ENCODE measurements around the gene TBC1D5. TPM values are rescaled to one million over a fixed set of nuclear protein-coding genes. Genes with fewer than 3 reads are reported as not detected.
"Not testable (repeated sequence)": the region's sequence is repeated elsewhere in the genome, so short reads cannot be mapped to it uniquely, and the experiment has no call there.

Gene TBC1D5
- polyA plus RNA-seq, 1 experiment = 27.0 TPM

- Histone ChIP-seq H3K36me3 (ENCODE audit: control insufficient read depth, insufficient read depth, low read length) (no peaks in the 10 kb centered on the region), H3K27me3 (ENCODE audit: control insufficient read depth, insufficient read depth, low read length) (no peaks in the 10 kb centered on the region), H3K4me3 (ENCODE audit: low read depth, low read length) (no peak overlapping the region)
- no peak for DNase-seq (ENCODE audit: low read depth)
- CTCF ChIA-PET = no interaction called here
- POLR2A ChIA-PET = no interaction called here
- TF ChIP-seq, protein P1, sequence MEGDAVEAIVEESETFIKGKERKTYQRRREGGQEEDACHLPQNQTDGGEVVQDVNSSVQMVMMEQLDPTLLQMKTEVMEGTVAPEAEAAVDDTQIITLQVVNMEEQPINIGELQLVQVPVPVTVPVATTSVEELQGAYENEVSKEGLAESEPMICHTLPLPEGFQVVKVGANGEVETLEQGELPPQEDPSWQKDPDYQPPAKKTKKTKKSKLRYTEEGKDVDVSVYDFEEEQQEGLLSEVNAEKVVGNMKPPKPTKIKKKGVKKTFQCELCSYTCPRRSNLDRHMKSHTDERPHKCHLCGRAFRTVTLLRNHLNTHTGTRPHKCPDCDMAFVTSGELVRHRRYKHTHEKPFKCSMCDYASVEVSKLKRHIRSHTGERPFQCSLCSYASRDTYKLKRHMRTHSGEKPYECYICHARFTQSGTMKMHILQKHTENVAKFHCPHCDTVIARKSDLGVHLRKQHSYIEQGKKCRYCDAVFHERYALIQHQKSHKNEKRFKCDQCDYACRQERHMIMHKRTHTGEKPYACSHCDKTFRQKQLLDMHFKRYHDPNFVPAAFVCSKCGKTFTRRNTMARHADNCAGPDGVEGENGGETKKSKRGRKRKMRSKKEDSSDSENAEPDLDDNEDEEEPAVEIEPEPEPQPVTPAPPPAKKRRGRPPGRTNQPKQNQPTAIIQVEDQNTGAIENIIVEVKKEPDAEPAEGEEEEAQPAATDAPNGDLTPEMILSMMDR (IDR thresholded peaks at IDR 0.05; ENCODE audit: insufficient read depth, low read depth, low read length) = no peak
Observed at GRCh38 chr3:17655743-17656142, 86.7 kb downstream of the TBC1D5 start.

DNA sequence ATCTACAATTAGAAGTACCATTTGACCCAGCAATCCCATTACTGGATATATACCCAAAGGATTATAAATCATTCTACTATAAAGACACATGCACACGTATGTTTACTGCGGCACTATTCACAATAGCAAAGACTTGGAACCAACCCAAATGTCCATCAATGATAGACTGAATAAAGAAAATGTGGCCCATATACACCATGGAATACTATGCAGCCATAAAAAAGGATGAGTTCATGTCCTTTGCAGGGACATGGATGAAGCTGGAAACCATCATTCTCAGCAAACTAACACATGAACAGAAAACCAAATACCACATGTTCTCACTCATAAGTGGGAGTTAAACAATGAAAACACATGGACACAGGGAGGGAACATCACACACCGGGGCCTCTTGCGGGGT is 92.7 kb downstream of the TBC1D5 start:
- CTCF ChIA-PET; POLR2A ChIA-PET; H3K27me3 ChIP-seq (ENCODE audit: control insufficient read depth, insufficient read depth, low read length); DNase-seq (ENCODE audit: low read depth); H3K36me3 ChIP-seq (ENCODE audit: control insufficient read depth, insufficient read depth, low read length); H3K4me3 ChIP-seq (ENCODE audit: low read depth, low read length): not testable (repeated sequence)

DNA sequence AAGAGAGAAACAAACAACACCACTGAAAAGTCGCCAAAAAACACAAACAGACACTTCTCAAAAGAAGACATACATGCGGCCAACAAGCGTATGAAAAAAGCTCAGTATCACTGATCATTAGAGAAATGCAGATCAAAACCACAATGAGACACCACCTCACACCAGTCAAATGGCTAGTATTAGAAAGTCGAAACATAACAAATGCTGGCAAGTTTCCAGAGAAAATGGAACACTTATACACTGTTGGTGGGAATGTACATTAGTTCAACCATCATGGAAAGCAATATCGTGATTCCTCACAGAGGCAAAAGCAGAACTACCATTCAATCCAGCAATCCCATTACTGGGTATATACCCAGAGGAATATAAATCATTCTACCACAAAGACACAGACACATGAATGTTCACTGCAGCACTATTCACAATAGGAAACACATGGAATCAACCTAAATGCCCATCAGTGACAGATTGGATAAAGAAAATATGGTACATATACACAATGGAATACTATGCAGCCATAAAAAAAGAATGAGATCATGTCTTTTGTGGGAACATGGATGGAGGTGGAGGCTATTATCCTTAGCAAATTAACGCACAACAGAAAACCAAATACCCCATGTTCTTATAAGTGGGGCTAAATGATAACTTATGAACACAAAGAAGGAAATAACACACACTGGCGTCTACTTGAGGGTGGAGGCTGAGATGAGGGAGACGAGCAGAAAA is 93.6 kb downstream of the TBC1D5 start:
- H3K27me3 ChIP-seq (ENCODE audit: control insufficient read depth, insufficient read depth, low read length); H3K36me3 ChIP-seq (ENCODE audit: control insufficient read depth, insufficient read depth, low read length); POLR2A ChIA-PET; H3K4me3 ChIP-seq (ENCODE audit: low read depth, low read length); DNase-seq (ENCODE audit: low read depth): not testable (repeated sequence)
- CTCF ChIA-PET = interaction anchor here (4.1 kb wide), 1 partner anchor 193 kb away, joined by 43 read pairs; no protein-coding TSS in a partner anchor

DNA sequence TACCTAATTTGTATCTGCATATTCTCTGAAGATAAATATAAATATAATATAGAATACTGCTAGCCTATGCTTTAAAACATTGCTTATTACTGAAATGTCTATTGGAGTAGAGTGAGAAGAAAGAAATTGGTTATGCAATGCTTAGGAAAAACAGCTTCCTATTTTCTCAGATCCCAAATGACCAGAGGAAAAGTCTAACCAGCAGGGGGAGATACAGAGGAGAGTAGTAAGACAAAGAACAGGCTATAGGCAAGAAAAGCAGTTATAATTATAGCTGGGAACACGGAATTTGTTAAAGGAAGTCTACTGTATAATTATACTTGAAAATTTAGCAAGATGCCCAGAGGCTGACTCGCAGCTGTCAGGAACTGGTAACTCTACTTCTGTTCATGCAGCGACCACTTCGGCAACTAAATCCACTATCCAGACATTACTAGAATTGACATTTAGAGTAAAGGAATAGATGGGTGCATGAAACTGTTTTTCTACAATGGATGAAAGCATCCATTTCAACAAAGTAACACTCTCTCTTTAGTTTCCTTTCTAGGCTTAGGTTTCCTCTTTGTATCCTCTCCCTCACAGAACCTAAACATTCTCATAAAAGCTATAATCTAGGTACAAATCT is 97.2 kb downstream of the TBC1D5 start:
- H3K4me3 ChIP-seq (ENCODE audit: low read depth, low read length) = no peak overlapping the region
- POLR2A ChIA-PET = interaction anchor here (0.7 kb wide), 1 partner anchor 97 kb away, joined by 3 read pairs; the partner anchor contains the start of gene TBC1D5
- CTCF ChIA-PET = interaction anchor here (0.6 to 4.1 kb wide), 9 partner anchors 13 to 196 kb away, joined by 3 to 43 read pairs (median 4); partner anchors contain the start of gene TBC1D5
- H3K27me3 ChIP-seq (ENCODE audit: control insufficient read depth, insufficient read depth, low read length) = no peaks in the 10 kb centered on the region
- TF ChIP-seq, protein P1 (IDR thresholded peaks at IDR 0.05; ENCODE audit: insufficient read depth, low read depth, low read length) = peak; percentile 76
- no peak for DNase-seq (ENCODE audit: low read depth)
- no peaks in the 10 kb centered on the region for H3K36me3 ChIP-seq (ENCODE audit: control insufficient read depth, insufficient read depth, low read length)

GRCh38 chr3:17643691-17644090 is 98.7 kb downstream of the TBC1D5 start:
- ChIA-PET CTCF (interaction anchor here (1.2 kb wide), 1 partner anchor 198 kb away, joined by 7 read pairs; no protein-coding TSS in a partner anchor), POLR2A (no interaction called here)
- TF ChIP-seq, protein P1 (IDR thresholded peaks at IDR 0.05; ENCODE audit: insufficient read depth, low read depth, low read length) = no peak
- no peak overlapping the region for H3K4me3 ChIP-seq (ENCODE audit: low read depth, low read length)
- H3K36me3 ChIP-seq (ENCODE audit: control insufficient read depth, insufficient read depth, low read length) = no peaks in the 10 kb centered on the region
- H3K27me3 ChIP-seq (ENCODE audit: control insufficient read depth, insufficient read depth, low read length) = no peaks in the 10 kb centered on the region
- DNase-seq (ENCODE audit: low read depth) = peak; percentile 53

- H3K4me3 ChIP-seq (ENCODE audit: low read depth, low read length) = no peak overlapping the region
- DNase-seq (ENCODE audit: low read depth) = no peak
- no peaks in the 10 kb centered on the region for H3K36me3 ChIP-seq (ENCODE audit: control insufficient read depth, insufficient read depth, low read length)
- H3K27me3 ChIP-seq (ENCODE audit: control insufficient read depth, insufficient read depth, low read length) = no peaks in the 10 kb centered on the region
- TF ChIP-seq, protein P1 (IDR thresholded peaks at IDR 0.05; ENCODE audit: insufficient read depth, low read depth, low read length) = no peak
- POLR2A ChIA-PET = no interaction called here
- CTCF ChIA-PET = no interaction called here
Observed at GRCh38 chr3:17642474-17642873, 100.0 kb downstream of the TBC1D5 start.
